ENCODE measurements around the gene NKAP. TPM values are rescaled to one million over a fixed set of nuclear protein-coding genes. Genes with fewer than 3 reads are reported as not detected.

The NKAP gene
- total RNA-seq, 2 experiments from 2014 or later, result 10.2 to 10.4 TPM

- H3K27ac Mint-ChIP-seq, result peak within 1 kb of the TSS; percentile 99
- H3K9me3 Mint-ChIP-seq, result no peaks in the 10 kb centered on the region
- H3K36me3 Mint-ChIP-seq (ENCODE audit: low read depth), result peaks cover 26% of the 10 kb centered on the region
- H3K4me3 Mint-ChIP-seq, result peak within 1 kb of the TSS; percentile 95
- no peaks in the 10 kb centered on the region for H3K27me3 Mint-ChIP-seq
- POLR2A ChIA-PET, result interaction anchor here (1.0 to 4.7 kb wide), 14 partner anchors 8 to 298 kb away, joined by 3 to 61 read pairs (median 6); partner anchors contain the start of genes RPL39, SOWAHD and UPF3B
- peaks cover 21% of the 10 kb centered on the region for H3K4me1 Mint-ChIP-seq
- CTCF ChIA-PET, result interaction anchor here (1.7 to 2.3 kb wide), 2 partner anchors 80 to 82 kb away, joined by 4 to 14 read pairs; partner anchors contain the start of gene RPL39
- DNase-seq, result peak; percentile 89
Measured at GRCh38 chrX:119871599-119872395, 71.8 kb downstream of the NKAP start, which contains the start of the genes NDUFA1 and RNF113A. TSS of gene NDUFA1 (plus strand) at chrX:119871832. CDS start at chrX:119871912, 80 bp downstream. TSS of gene RNF113A (minus strand) at chrX:119871733. CDS start at chrX:119871613, 120 bp downstream.

GRCh38 chrX:119871245-119871598 lies 72.3 kb downstream of the NKAP start:
- Mint-ChIP-seq H3K27ac (peak overlapping the region; percentile 99), H3K27me3 (no peaks in the 10 kb centered on the region), H3K4me3 (peak overlapping the region; percentile 95), H3K36me3 (ENCODE audit: low read depth) (peaks cover 25% of the 10 kb centered on the region), H3K4me1 (peaks cover 21% of the 10 kb centered on the region), H3K9me3 (no peaks in the 10 kb centered on the region)
- POLR2A ChIA-PET, result interaction anchor here (1.0 to 4.7 kb wide), 16 partner anchors 9 to 297 kb away, joined by 3 to 61 read pairs (median 5); partner anchors contain the start of genes RPL39, SEPTIN6, SOWAHD and UPF3B
- CTCF ChIA-PET, result interaction anchor here (1.5 to 2.3 kb wide), 5 partner anchors 10 to 82 kb away, joined by 3 to 14 read pairs (median 6); partner anchors contain the start of genes RPL39 and UPF3B
- no peak for DNase-seq

Other genes with a start within 250 kb of the NKAP start
- gene SOWAHD, start 185.2 kb downstream of the NKAP start, total RNA-seq, result 1 to 10 TPM; 1.9 TPM
- gene RPL39, start 152.1 kb downstream of the NKAP start, total RNA-seq, result 1,000 to 10,000 TPM; 2,056 to 2,070 TPM
- 10 to 100 TPM in 1 of 2 experiments, 1 to 10 TPM in 1; 9.4 to 11.2 TPM for gene UPF3B, start 90.8 kb downstream of the NKAP start, total RNA-seq
- gene RNF113A, start 72.0 kb downstream of the NKAP start, total RNA-seq, result 10 to 100 TPM; 33.0 to 36.2 TPM
- gene NDUFA1, start 71.9 kb downstream of the NKAP start, total RNA-seq, result 100 to 1,000 TPM; 104 to 108 TPM
- not detected for gene AKAP14, start 47.9 kb downstream of the NKAP start, total RNA-seq
- gene RHOXF2B, start 133.9 kb upstream of the NKAP start, total RNA-seq, result not detected
- not detected for gene RHOXF1, start 172.2 kb upstream of the NKAP start, total RNA-seq
- gene RHOXF2, start 214.9 kb upstream of the NKAP start, total RNA-seq, result not detected